SU-DHL-6 (cell line): ENCODE measurements around the gene NUP210.

Experiments
- CTCF ChIP-seq: fragments of 200-600 bp; sonication (generic); IDR thresholded peaks from one replicate; pipeline ENCODE4 v1.5.1; 2017; ENCODE audit warnings: antibody characterized with exemption, mild to moderate bottlenecking, low read length, moderate library complexity; ENCODE audit not compliant: insufficient read depth, poor library complexity, severe bottlenecking
- EZH2phosphoT487 ChIP-seq: fragments of 200-600 bp; sonication (generic), shearing (Covaris generic); conservative IDR thresholded peaks from 2 replicates; pipeline ENCODE4 v1.6.1; 2018; ENCODE audit warnings: mild to moderate bottlenecking, antibody characterized with exemption, low read length, moderate library complexity, mixed read lengths

GRCh38 chr3:13388816-13389215 lies 31.3 kb downstream of the NUP210 start:
- TF ChIP-seq CTCF (no peak), EZH2phosphoT487 (no peak)
